Fibroblast of the aortic adventitia (primary cell): Measurements from ENCODE around the gene PIGO. TPM values are rescaled to one million over a fixed set of nuclear protein-coding genes. Genes with fewer than 3 reads are reported as not detected.

Source experiments
- DNase-seq: peaks from one replicate; pipeline ENCODE4 v3.0.0-alpha.2; 2010; ENCODE audit warnings: low read depth
- H3K4me3 ChIP-seq: 2 replicates; pipeline ENCODE4 v1.5.1; 2011; ENCODE audit warnings: low read depth, mild to moderate bottlenecking, control low read depth, low read length, moderate library complexity
- CTCF ChIP-seq: IDR thresholded peaks from 2 replicates; pipeline ENCODE4 v1.5.1; 2011; ENCODE audit warnings: mild to moderate bottlenecking, low read length, control low read depth, inconsistent platforms; ENCODE audit not compliant: insufficient read depth
- total RNA-seq: library from RNA; depleted of rRNA; stranded (reverse); fragments of >200 nt; gene quantifications from 2 replicates; pipeline ENCODE4 v1.2.3, GENCODE V29; 2012; ENCODE audit warnings: low replicate concordance

PIGO gene
- total RNA-seq, 1 donor: 12.1 TPM

- DNase-seq: peak; percentile 97
- TF ChIP-seq CTCF: peak; percentile 97
- H3K4me3 ChIP-seq: peak overlapping the region; percentile 99
Measured at GRCh38 chr9:35116898-35117551, 20.6 kb upstream of the PIGO start.

- no peak for DNase-seq
Measured at GRCh38 chr9:35116539-35116897, 20.1 kb upstream of the PIGO start.

GRCh38 chr9:35115680-35116538 is 19.5 kb upstream of the PIGO start, which contains the start of gene ATOSB:
TSS of gene ATOSB (minus strand) at chr9:35115862. CDS start at chr9:35108274, 7,588 bp downstream.
- H3K4me3 ChIP-seq: peak within 1 kb of the TSS; percentile 99
- no peak for TF ChIP-seq CTCF
- DNase-seq: peak; percentile 96

More at GRCh38 chr9:35116539-35116897, 20.1 kb upstream of the PIGO start:
- TF ChIP-seq CTCF: no peak
- H3K4me3 ChIP-seq: peak overlapping the region; percentile 99

- peak overlapping the region; percentile 99 for H3K4me3 ChIP-seq
- DNase-seq: peak; percentile 35
- no peak for TF ChIP-seq CTCF
Measured at GRCh38 chr9:35114840-35115628, 18.6 kb upstream of the PIGO start.

GRCh38 chr9:35114113-35114839 is 17.9 kb upstream of the PIGO start:
- peak; percentile 96 for DNase-seq
- no peak for TF ChIP-seq CTCF
- peak overlapping the region; percentile 99 for H3K4me3 ChIP-seq
